GM12878 (cell line): ENCODE measurements around the gene PRPS2.

ENCODE experiments used
- BRCA1 ChIP-seq: IDR thresholded peaks from 2 replicates; pipeline ENCODE4 v1.6.1; 2011; ENCODE audit warnings: low read depth, low read length, improper control_type of control experiment
- CTCF ChIP-seq, 3 experiments: IDR thresholded peaks in 2 of 3; conservative IDR thresholded peaks in 1 of 3; 2 replicates each; pipeline ENCODE4 v1.5.1; 2011; ENCODE audit warnings: low read depth in 3 of 3, low read length in 3 of 3, mild to moderate bottlenecking in 3 of 3, control low read depth in 2 of 3, moderate library complexity in 2 of 3, inconsistent platforms in 1 of 3, mixed read lengths in 1 of 3; ENCODE audit not compliant: control insufficient read depth in 2 of 3, insufficient read depth in 1 of 3; ENCODE audit errors: extremely low read depth in 1 of 3
- EZH2 ChIP-seq: IDR thresholded peaks from 2 replicates; pipeline ENCODE4 v1.6.1; 2012; ENCODE audit warnings: low read depth, mild to moderate bottlenecking, control low read depth, inconsistent platforms, low read length, borderline replicate concordance; ENCODE audit not compliant: control insufficient read depth
- MAX ChIP-seq: IDR thresholded peaks from 2 replicates; pipeline ENCODE4 v1.6.1; 2012; ENCODE audit warnings: low read depth, low read length, improper control_type of control experiment
- POLR2A ChIP-seq: IDR thresholded peaks from 2 replicates; pipeline ENCODE4 v1.6.1; 2011; ENCODE audit warnings: low read depth, mild to moderate bottlenecking, low read length

GRCh38 chrX:12794654-12795053, 3.4 kb downstream of the PRPS2 start:
- TF ChIP-seq BRCA1, result no peak
- TF ChIP-seq POLR2A, result no peak
- TF ChIP-seq CTCF (IDR thresholded peaks at IDR 0.05 in 2 of 3, conservative IDR thresholded peaks at IDR 0.05 in 1 of 3; ENCODE audit: control insufficient read depth in 2 of 3, extremely low read depth in 1 of 3, insufficient read depth in 1 of 3, low read depth in 3 of 3, low read length in 3 of 3), result no peak
- no peak for TF ChIP-seq EZH2
- no peak for TF ChIP-seq MAX
